Measurements from ENCODE around the gene ITK. TPM values are rescaled to one million over a fixed set of nuclear protein-coding genes. Genes with fewer than 3 reads are reported as not detected.
A peak's percentile ranks its signal among the peaks of the same experiment; 100 is the strongest.

ITK gene
- total and polyA plus RNA-seq, 2 experiments from 2014 or later, result not detected

DNA sequence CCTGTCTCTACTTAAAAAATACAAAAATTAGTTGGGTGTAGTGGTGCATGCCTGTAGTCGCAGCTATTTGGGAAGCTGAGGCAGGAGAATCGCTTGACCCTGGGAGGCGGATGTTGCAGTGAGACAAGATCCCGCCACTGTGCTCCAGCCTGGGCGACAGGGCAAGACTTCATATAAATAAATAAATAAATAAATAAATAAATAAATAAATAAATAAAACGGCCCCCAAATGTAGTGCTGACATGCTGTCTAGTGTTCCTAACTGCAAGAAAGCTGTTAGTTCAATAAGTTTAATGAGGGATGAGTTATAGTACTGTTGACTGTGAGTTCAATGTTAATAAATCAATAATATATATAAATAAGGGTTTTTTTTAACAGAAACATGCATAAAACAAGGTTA is 77.8 kb downstream of the ITK start:
- no peak for DNase-seq (ENCODE audit: low read depth in 1 of 2, low spot score in 1 of 2)
- Histone ChIP-seq H3K4me1 (ENCODE audit: low read depth) (no peaks in the 10 kb centered on the region), H3K27me3 (no peaks in the 10 kb centered on the region), H3K4me3 (no peak overlapping the region), H3K36me3 (no peaks in the 10 kb centered on the region), H3K9me3 (ENCODE audit: low read depth) (no peaks in the 10 kb centered on the region), H3K27ac (no peak overlapping the region)
- TF ChIP-seq, protein P1, sequence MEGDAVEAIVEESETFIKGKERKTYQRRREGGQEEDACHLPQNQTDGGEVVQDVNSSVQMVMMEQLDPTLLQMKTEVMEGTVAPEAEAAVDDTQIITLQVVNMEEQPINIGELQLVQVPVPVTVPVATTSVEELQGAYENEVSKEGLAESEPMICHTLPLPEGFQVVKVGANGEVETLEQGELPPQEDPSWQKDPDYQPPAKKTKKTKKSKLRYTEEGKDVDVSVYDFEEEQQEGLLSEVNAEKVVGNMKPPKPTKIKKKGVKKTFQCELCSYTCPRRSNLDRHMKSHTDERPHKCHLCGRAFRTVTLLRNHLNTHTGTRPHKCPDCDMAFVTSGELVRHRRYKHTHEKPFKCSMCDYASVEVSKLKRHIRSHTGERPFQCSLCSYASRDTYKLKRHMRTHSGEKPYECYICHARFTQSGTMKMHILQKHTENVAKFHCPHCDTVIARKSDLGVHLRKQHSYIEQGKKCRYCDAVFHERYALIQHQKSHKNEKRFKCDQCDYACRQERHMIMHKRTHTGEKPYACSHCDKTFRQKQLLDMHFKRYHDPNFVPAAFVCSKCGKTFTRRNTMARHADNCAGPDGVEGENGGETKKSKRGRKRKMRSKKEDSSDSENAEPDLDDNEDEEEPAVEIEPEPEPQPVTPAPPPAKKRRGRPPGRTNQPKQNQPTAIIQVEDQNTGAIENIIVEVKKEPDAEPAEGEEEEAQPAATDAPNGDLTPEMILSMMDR (IDR thresholded peaks at IDR 0.05; ENCODE audit: low read depth, low read length), result no peak

DNA sequence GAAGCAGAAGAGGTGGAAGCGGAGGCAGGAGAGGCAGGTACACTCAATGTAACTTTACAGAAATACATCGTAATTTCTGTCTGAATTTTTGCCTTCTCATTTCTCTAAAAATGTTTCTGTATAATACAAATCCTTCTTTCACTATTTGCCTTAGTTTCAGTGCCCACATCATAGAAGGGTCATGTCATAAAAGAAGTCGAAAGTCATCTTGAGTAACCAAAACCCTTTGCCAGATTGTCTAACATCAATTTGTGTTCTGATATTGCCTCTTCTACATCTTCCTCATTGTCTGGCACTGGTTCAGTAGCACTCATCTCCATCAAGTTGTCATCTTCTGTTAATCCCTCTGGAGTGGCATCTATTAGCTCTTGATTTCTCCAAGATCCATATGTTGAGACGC is 79.1 kb downstream of the ITK start:
- H3K27me3 ChIP-seq, result no peaks in the 10 kb centered on the region
- H3K9me3 ChIP-seq (ENCODE audit: low read depth), result no peaks in the 10 kb centered on the region
- H3K4me3 ChIP-seq, result no peak overlapping the region
- no peaks in the 10 kb centered on the region for H3K4me1 ChIP-seq (ENCODE audit: low read depth)
- H3K36me3 ChIP-seq, result no peaks in the 10 kb centered on the region
- TF ChIP-seq, protein P1 (IDR thresholded peaks at IDR 0.05; ENCODE audit: low read depth, low read length), result no peak
- no peak for DNase-seq (ENCODE audit: low read depth in 1 of 2, low spot score in 1 of 2)
- H3K27ac ChIP-seq, result no peak overlapping the region

DNA sequence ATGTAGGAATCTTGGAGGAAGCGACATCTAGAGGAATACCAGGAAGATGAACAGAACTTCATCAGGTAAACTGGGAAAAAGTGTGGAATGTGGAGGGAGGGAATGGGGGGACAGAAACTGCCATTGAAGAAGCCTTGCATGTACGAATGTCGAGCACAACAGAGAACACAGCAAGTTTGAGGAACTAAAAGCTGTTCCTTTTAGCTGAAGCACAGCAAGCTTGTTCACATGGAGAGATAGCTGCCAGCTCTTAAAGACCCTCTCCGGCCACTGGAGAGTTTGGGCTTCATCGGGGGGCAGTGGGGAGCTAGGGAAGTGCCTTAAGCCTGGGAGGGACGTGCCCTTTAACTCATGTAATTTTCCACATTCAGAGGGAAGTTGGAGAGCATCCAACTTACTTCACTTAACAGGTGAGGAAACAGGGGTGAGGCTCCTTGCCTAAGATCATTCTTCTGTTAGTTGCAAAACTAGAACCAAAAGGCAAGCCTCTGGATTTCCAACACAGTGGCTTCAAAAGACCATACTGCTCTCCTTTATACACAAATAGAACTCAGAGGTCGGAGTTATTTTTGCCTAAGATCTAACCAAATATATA is 83.0 kb downstream of the ITK start:
- Histone ChIP-seq H3K4me3 (no peak overlapping the region), H3K9me3 (ENCODE audit: low read depth) (no peaks in the 10 kb centered on the region), H3K27ac (no peak overlapping the region), H3K4me1 (ENCODE audit: low read depth) (peaks cover 20% of the 10 kb centered on the region), H3K36me3 (no peaks in the 10 kb centered on the region), H3K27me3 (no peaks in the 10 kb centered on the region)
- DNase-seq (ENCODE audit: low read depth in 1 of 2, low spot score in 1 of 2), result no peak
- TF ChIP-seq, protein P1 (IDR thresholded peaks at IDR 0.05; ENCODE audit: low read depth, low read length), result no peak

DNA sequence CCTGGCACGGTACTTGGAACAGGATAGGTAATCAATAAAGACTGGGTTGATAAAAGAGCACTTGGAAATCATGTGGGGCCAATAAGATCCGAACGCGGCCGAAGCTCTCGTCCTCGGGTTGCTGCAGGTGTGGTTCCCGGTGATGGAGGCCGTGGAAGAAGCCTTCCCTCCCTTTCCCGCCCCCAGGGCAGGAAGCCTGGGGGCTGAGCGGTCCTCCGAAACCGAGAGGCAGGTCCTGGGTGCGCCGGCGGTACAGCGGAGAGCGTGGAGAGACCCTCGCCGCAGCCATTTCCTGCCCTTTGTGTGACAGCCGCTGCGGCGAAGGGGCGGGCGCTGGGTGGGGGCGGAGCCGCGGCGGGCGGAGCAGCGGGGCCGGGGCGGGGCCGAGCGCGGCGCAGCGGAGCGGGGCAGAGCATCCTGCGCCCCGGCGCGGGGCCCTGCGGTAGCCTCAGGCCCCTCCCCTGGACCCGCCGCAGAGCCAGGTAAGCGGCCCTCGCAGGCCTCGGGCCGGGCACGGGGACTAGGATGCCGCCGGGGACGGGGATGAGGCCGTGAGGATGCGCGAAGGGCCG is 85.2 kb downstream of the ITK start, which contains the start of gene CYFIP2:
Gene CYFIP2, plus strand, starts transcription at position 410 of the 572 bp plus-strand sequence. CDS start 19,239 bp downstream, outside the sequence.
- peaks cover 42% of the 10 kb centered on the region for H3K4me1 ChIP-seq (ENCODE audit: low read depth)
- no peaks in the 10 kb centered on the region for H3K36me3 ChIP-seq
- no peaks in the 10 kb centered on the region for H3K27me3 ChIP-seq
- H3K4me3 ChIP-seq, result peak within 1 kb of the TSS; percentile 50
- no peaks in the 10 kb centered on the region for H3K9me3 ChIP-seq (ENCODE audit: low read depth)
- TF ChIP-seq, protein P1 (IDR thresholded peaks at IDR 0.05; ENCODE audit: low read depth, low read length), result no peak
- peak; percentile 19 to 84 for DNase-seq (ENCODE audit: low read depth in 1 of 2, low spot score in 1 of 2)
- H3K27ac ChIP-seq, result peak within 1 kb of the TSS; percentile 59

DNA sequence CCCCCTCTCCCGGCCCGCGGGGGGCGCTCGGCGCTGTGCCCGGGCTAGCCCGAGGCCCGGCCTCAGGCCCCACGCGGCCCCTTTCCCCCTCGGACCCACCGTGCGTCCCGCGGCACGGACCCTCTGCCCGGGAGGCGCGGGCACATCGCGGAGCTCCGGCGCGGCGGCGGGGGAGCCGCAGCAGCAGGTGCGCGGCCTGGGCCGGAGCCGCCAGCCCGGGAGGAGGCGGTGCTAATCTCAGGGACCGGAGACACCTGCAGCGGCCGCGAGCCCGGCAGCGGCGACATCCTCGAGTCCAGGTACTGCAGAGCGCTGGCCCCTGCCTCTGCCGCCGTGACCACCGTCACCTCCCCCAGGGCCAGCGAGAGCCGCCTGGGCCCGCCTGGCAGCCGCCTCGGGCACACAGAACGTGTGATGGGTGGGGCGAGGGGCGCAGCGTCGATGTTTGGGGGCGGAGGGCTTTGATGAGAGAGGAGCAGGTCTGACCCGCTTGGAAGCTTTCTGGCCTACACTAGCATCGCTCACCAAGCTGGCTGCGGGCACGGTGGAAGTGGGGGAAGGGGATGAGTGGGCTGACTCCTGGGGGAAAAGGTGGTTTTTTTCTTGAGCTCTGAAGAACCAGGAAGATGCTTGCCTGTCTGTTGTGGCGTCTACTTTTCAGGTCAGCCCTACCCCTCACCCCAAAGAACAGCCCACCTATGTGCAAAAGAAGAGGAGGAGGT is 85.8 kb downstream of the ITK start:
- Histone ChIP-seq H3K27me3 (no peaks in the 10 kb centered on the region), H3K9me3 (ENCODE audit: low read depth) (no peaks in the 10 kb centered on the region), H3K36me3 (no peaks in the 10 kb centered on the region), H3K27ac (peak overlapping the region; percentile 59), H3K4me3 (peak overlapping the region; percentile 50), H3K4me1 (ENCODE audit: low read depth) (peaks cover 48% of the 10 kb centered on the region)
- peak in 1 of 2 donors; percentile 49 for DNase-seq (ENCODE audit: low read depth in 1 of 2, low spot score in 1 of 2)
- TF ChIP-seq, protein P1 (IDR thresholded peaks at IDR 0.05; ENCODE audit: low read depth, low read length), result no peak
